ENCODE data around the gene ENTPD8.

DNA sequence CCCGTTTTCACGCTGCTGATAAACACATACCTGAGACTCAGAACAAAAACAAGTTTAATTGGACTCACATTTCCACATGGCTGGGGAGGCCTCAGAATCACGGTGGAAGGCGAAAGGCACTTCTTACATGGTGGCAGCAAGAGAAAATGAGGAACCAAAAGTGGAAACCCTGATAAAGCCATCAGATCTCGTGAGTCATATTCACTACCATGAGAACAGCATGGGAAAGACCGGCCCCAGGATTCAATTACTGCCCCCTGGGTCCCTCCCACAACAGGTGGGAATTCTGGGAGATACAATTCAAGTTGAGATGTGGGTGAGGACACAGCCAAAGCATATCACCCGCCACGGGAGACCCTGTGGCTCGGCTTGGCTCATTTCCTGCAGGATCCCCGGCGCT, 38.4 kb downstream of the ENTPD8 start:
- TF ChIP-seq, protein P1, sequence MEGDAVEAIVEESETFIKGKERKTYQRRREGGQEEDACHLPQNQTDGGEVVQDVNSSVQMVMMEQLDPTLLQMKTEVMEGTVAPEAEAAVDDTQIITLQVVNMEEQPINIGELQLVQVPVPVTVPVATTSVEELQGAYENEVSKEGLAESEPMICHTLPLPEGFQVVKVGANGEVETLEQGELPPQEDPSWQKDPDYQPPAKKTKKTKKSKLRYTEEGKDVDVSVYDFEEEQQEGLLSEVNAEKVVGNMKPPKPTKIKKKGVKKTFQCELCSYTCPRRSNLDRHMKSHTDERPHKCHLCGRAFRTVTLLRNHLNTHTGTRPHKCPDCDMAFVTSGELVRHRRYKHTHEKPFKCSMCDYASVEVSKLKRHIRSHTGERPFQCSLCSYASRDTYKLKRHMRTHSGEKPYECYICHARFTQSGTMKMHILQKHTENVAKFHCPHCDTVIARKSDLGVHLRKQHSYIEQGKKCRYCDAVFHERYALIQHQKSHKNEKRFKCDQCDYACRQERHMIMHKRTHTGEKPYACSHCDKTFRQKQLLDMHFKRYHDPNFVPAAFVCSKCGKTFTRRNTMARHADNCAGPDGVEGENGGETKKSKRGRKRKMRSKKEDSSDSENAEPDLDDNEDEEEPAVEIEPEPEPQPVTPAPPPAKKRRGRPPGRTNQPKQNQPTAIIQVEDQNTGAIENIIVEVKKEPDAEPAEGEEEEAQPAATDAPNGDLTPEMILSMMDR (conservative IDR thresholded peaks at IDR 0.05) = no peak
- TF ChIP-seq EZH2 (IDR thresholded peaks at IDR 0.05; ENCODE audit: low read depth) = no peak

All from PC-9 (cell line).